Mesothelial cell of epicardium (in vitro differentiated cells): ENCODE measurements around the gene RAPGEF4. TPM values are rescaled to one million over a fixed set of nuclear protein-coding genes. Genes with fewer than 3 reads are reported as not detected.
A peak's percentile ranks its signal among the peaks of the same experiment; 100 is the strongest.

Experiments used
- DNase-seq, 2 experiments: peaks; one replicate each; pipeline ENCODE4 v3.0.0; 2021; ENCODE audit warnings: low spot score in 2 of 2; ENCODE audit not compliant: unreplicated experiment in 2 of 2
- H3K27ac Mint-ChIP-seq: 2 replicates; pipeline ENCODE4 v1.8.0; 2021; ENCODE audit warnings: mixed read lengths
- H3K27me3 Mint-ChIP-seq: 2 replicates; pipeline ENCODE4 v1.8.0; 2021; ENCODE audit warnings: low read depth, mixed read lengths
- H3K36me3 Mint-ChIP-seq: 2 replicates; pipeline ENCODE4 v1.8.0; 2021; ENCODE audit warnings: mixed read lengths
- H3K4me1 Mint-ChIP-seq: 2 replicates; pipeline ENCODE4 v1.8.0; 2021; ENCODE audit warnings: mixed read lengths
- H3K4me3 Mint-ChIP-seq: 2 replicates; pipeline ENCODE4 v1.8.0; 2021; ENCODE audit warnings: mild to moderate bottlenecking, moderate library complexity, mixed read lengths
- H3K9me3 Mint-ChIP-seq: 2 replicates; pipeline ENCODE4 v1.8.0; 2021; ENCODE audit warnings: mixed read lengths
- CTCF ChIP-seq: fragments of 200-600 bp; sonication (generic); IDR thresholded peaks from one replicate; pipeline ENCODE4 v1.5.0; 2021; ENCODE audit warnings: antibody characterized with exemption; ENCODE audit not compliant: unreplicated experiment
- total RNA-seq: library from RNA; stranded (reverse); gene quantifications from 3 replicates; pipeline ENCODE4 v1.2.1, GENCODE V29; 2021

Gene RAPGEF4
- total RNA-seq, 1 donor from 2014 or later, result 24.7 TPM

DNA sequence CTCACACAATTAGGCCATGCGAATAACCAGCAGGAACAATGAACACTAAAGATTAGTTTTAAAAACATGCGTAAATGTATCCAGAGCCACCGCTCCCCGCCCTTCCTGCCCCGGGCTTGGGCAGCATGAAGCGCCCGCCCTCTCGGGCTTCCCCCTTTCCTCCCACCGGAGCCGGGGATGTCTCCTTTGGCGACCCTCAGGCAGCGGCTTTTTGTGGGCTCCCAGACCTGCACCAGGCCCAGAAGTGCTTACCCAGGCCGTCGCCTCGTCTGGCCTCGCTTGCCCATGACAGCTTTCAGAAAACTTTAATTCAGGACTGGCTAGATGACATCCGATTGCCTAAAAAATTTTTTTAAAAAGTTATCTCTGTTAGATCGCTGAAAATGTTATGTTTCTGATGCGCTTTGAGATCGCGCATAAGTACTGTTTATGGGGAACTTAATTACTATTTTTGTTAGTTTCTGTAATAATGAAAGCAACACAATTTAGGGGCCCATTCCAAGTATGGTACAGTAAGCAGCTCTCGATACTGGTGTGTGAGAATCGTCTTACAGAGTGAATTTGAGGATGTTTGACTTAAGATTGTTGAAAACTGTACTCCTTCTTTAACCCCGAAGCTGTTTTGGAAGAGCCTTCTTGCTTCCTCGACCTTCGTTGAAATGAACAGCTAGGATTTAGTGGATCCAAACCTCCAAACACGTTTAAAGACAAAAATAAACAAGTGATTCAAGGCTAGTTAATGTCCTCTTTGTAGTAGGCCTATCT, 341.1 kb downstream of the RAPGEF4 start:
- H3K4me1 Mint-ChIP-seq, result peaks cover 24% of the 10 kb centered on the region
- H3K36me3 Mint-ChIP-seq, result peaks cover 4% of the 10 kb centered on the region
- TF ChIP-seq CTCF, result no peak
- H3K27ac Mint-ChIP-seq, result peak overlapping the region; percentile 92
- no peaks in the 10 kb centered on the region for H3K27me3 Mint-ChIP-seq
- H3K4me3 Mint-ChIP-seq, result peak overlapping the region; percentile 86
- H3K9me3 Mint-ChIP-seq, result peaks cover 3% of the 10 kb centered on the region
- peak; percentile 37 to 66 for DNase-seq

DNA sequence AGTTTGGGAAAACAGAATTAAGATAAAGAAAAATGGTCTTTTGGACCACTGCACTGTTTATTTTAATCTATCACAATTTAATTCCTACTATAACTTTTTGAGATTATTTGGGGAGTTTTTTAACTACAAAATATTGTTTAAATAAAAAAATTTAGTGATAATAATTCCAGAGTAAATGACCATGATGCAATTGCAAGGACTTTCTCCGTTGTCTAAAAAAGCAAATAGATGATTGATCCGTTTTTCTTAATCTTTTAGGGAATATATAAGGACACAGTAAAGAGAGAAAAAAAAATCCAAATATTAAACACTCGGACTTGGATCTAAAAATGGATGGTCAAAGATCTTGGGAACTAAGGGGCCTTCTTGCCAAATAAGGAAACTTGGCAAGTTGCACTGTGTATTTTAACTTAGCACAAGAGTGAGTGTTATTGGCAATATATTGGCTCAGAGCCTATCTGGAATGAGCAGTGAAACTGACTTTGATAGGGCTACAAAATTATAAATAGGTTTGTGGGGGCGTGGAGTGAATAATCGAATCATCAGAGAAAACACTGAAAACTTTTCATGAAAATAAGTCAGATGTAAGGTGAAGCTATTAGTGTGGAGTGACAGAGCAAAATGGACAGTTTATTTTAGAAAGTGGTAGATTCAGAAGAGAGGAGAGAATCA, 342.0 kb downstream of the RAPGEF4 start:
- TF ChIP-seq CTCF, result no peak
- Mint-ChIP-seq H3K9me3 (peaks cover 3% of the 10 kb centered on the region), H3K27ac (peak overlapping the region; percentile 92), H3K4me3 (peak overlapping the region; percentile 86), H3K27me3 (no peaks in the 10 kb centered on the region), H3K4me1 (peaks cover 24% of the 10 kb centered on the region), H3K36me3 (peaks cover 5% of the 10 kb centered on the region)
- no peak for DNase-seq

DNA sequence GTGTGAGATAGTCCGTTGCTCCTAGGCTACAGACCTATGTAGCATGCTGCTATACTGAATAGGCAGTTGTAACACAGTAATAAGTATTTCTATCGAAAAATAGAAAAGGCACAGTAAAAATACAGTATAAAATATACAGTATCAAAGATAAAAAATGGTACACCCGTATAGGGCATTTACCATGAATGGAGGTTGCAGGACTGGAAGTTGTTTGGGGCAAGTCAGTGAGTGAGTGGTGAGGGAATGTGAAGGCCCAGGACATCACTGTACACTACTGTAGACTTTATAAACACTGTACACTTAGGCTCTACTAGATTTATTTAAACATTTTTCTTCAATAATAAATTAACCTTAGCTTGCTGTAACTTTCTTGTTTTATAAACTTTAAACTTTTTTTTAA, 343.5 kb downstream of the RAPGEF4 start:
- Mint-ChIP-seq H3K9me3 (peaks cover 3% of the 10 kb centered on the region), H3K36me3 (peaks cover 5% of the 10 kb centered on the region), H3K27me3 (no peaks in the 10 kb centered on the region), H3K27ac (no peak overlapping the region), H3K4me1 (peaks cover 27% of the 10 kb centered on the region), H3K4me3 (no peak overlapping the region)
- DNase-seq, result no peak
- TF ChIP-seq CTCF, result no peak

DNA sequence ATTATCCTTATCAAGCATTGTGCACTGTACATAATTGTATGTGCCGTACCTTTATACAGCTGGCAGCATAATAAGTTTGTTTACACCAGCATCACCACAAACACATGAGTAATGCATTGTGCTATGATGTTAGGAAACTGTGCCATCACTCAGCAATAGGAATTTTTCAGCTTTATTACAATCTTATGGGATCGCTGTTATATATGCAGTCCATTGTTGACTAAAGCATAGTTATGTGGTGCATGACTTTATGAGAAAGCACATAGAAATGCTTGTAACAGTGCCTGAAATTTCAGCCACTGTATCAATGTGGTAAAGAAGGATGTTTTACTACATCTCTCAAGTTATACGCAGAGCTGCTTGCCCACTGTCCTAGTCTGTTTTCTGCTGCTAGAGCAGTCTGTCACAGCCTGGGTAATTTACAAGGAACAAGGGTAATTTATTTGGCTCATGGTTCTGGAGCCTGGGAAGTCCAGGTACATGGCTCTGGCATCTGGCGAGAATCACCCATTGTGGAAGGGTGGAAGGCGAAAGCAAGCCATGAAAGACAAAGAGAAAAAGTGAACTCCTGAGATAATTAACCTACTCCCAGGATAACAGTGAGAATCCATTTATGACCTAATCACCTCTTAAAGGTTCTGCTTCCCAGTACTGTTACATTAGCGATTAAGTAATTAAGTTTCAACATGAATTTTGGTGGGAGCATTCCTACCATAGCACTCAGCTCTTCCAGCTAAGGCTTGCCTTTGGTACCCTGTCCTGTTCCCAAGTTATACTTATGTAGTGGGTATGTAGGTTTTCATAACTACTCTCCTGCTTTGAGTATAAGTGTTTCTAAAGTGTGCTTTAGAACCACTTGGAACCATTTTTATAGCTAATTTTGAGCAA, 344.6 kb downstream of the RAPGEF4 start:
- no peaks in the 10 kb centered on the region for H3K27me3 Mint-ChIP-seq
- H3K9me3 Mint-ChIP-seq, result peaks cover 3% of the 10 kb centered on the region
- peaks cover 25% of the 10 kb centered on the region for H3K4me1 Mint-ChIP-seq
- DNase-seq, result no peak
- no peak overlapping the region for H3K27ac Mint-ChIP-seq
- H3K36me3 Mint-ChIP-seq, result peaks cover 5% of the 10 kb centered on the region
- TF ChIP-seq CTCF, result no peak
- no peak overlapping the region for H3K4me3 Mint-ChIP-seq

- Mint-ChIP-seq H3K4me1 (peaks cover 36% of the 10 kb centered on the region), H3K27me3 (no peaks in the 10 kb centered on the region), H3K9me3 (no peaks in the 10 kb centered on the region), H3K36me3 (peaks cover 2% of the 10 kb centered on the region), H3K27ac (peak overlapping the region; percentile 10), H3K4me3 (no peak overlapping the region)
- no peak for DNase-seq
- TF ChIP-seq CTCF, result no peak
Observed at GRCh38 chr2:173086518-173087213, 351.0 kb downstream of the RAPGEF4 start.
